ENCODE data around the gene RANBP9.

Gene RANBP9

GRCh38 chr6:13643125-13643524 is 68.5 kb downstream of the RANBP9 start:
- DNase-seq: no peak

GRCh38 chr6:13641315-13641714 is 70.3 kb downstream of the RANBP9 start:
- DNase-seq: no peak

GRCh38 chr6:13638626-13639025 is 73.0 kb downstream of the RANBP9 start:
- no peak for DNase-seq

- DNase-seq: no peak
Observed at GRCh38 chr6:13638014-13638413, 73.6 kb downstream of the RANBP9 start.

GRCh38 chr6:13635948-13636658 is 75.5 kb downstream of the RANBP9 start:
- DNase-seq: no peak

- no peak for DNase-seq
Observed at GRCh38 chr6:13633343-13633742, 78.3 kb downstream of the RANBP9 start.

- no peak for DNase-seq
Observed at GRCh38 chr6:13630499-13630898, 81.1 kb downstream of the RANBP9 start.

- no peak for DNase-seq
Observed at GRCh38 chr6:13629459-13630116, 82.0 kb downstream of the RANBP9 start.

GRCh38 chr6:13624871-13625288 is 86.8 kb downstream of the RANBP9 start:
- no peak for DNase-seq

- DNase-seq: no peak
Observed at GRCh38 chr6:13617066-13617465, 94.6 kb downstream of the RANBP9 start.

GRCh38 chr6:13615792-13616120 is 95.9 kb downstream of the RANBP9 start:
- DNase-seq: peak; percentile 22

GRCh38 chr6:13614926-13615791 is 96.5 kb downstream of the RANBP9 start, which contains the start of gene NOL7:
Gene NOL7, plus strand, starts transcription at chr6:13615335. Its CDS starts 24 bp downstream, at chr6:13615359.
- DNase-seq: peak; percentile 96

GRCh38 chr6:13614126-13614925 is 97.3 kb downstream of the RANBP9 start:
- DNase-seq: peak; percentile 2

GRCh38 chr6:13613029-13613594 is 98.5 kb downstream of the RANBP9 start:
- DNase-seq: no peak

- DNase-seq: no peak
Observed at GRCh38 chr6:13611715-13612114, 99.9 kb downstream of the RANBP9 start.

- no peak for DNase-seq
Observed at GRCh38 chr6:13605634-13606033, 106.0 kb downstream of the RANBP9 start.

GRCh38 chr6:13604546-13605416 is 106.9 kb downstream of the RANBP9 start:
- no peak for DNase-seq

GRCh38 chr6:13604135-13604534 is 107.5 kb downstream of the RANBP9 start:
- DNase-seq: no peak

- DNase-seq: no peak
Observed at GRCh38 chr6:13600036-13600435, 111.6 kb downstream of the RANBP9 start.

- DNase-seq: no peak
Observed at GRCh38 chr6:13597073-13597472, 114.6 kb downstream of the RANBP9 start.

GRCh38 chr6:13593720-13594119 is 117.9 kb downstream of the RANBP9 start:
- DNase-seq: no peak
